Pancreas (tissue), 10 donors: ENCODE results near the gene NOC4L. TPM values are rescaled to one million over a fixed set of nuclear protein-coding genes. Genes with fewer than 3 reads are reported as not detected.
"Not testable (repeated sequence)": the region's sequence is repeated elsewhere in the genome, so short reads cannot be mapped to it uniquely, and the experiment has no call there.

Source experiments
- ATAC-seq, 4 donors: fragments of 200-7000 bp; cut with Tn5 transposase; one replicate each; pipeline versions ENCODE4 v1.8.0 to v1.9.1; 2020; ENCODE audit warnings: mild to moderate bottlenecking in 4 of 4, moderate library complexity in 4 of 4
- DNase-seq, 6 donors: peaks; one replicate each; pipeline ENCODE4 v3.0.0-alpha.2; 2020
- FAIRE-seq: peaks from 2 replicates; lab custom pipeline; 2012; peaks lifted over from hg19 to GRCh38; lab: Jason Lieb, UNC
- H3K27ac ChIP-seq, 4 donors: fragments of 200-600 bp; sonication (generic); 1 replicate in 3 of 4; 2 replicates in 1 of 4; pipeline versions ENCODE4 v1.5.0 to v1.8.0; 2020
- H3K27me3 ChIP-seq, 4 donors: fragments of 200-600 bp; one replicate each; pipeline ENCODE4 v1.8.0; 2021
- H3K36me3 ChIP-seq, 3 donors: fragments of 200-600 bp; sonication (generic) in 1 of 3; one replicate each; pipeline versions ENCODE4 v1.5.0 to v1.8.0; 2020 to 2021
- H3K4me1 ChIP-seq, 3 donors: fragments of 200-600 bp; one replicate each; pipeline ENCODE4 v1.8.0; 2021
- H3K4me3 ChIP-seq, 4 donors: fragments of 200-600 bp; sonication (generic) in 2 of 4; one replicate each; pipeline versions ENCODE4 v1.5.0 to v1.8.0; 2020 to 2021
- H3K9me3 ChIP-seq, 4 donors: fragments of 200-600 bp; one replicate each; pipeline ENCODE4 v1.8.0; 2021
- WGBS, 2 donors: extraction: QIAGEN DNeasy Blood & Tissue Kit; methylation state at CpG; one replicate each; pipeline ENCODE4 v1.1.7; 2013; 5-methylcytosine and 5-hydroxymethylcytosine counted together
- intact Hi-C, 3 donors: fragments of 100-400 bp; cut with DNase I; formaldehyde crosslinking; loops; one replicate each; pipeline versions ENCODE4 v1.11.1 to v1.14.2; 2022
- polyA plus RNA-seq, 2 donors: library from polyadenylated mRNA; stranded (reverse); fragments of 200-250 nt; gene quantifications; one replicate each; pipeline ENCODE4 v1.2.3, GENCODE V29; 2013
- total RNA-seq, 6 donors: library from RNA; stranded (reverse); fragmentation: NEBNext Ultra II Directional in 4 of 6; extraction: Animal tissue kit (Norgen Biotek cat#: 25700) in 4 of 6; gene quantifications; one replicate each; pipeline versions ENCODE4 v1.2.1 to v1.2.4, GENCODE V29; 2021 to 2023
- TF ChIP-seq, protein P1 (sequence below), 4 donors: fragments of 200-600 bp; sonication (generic) in 3 of 4; IDR thresholded peaks; one replicate each; pipeline versions ENCODE4 v1.5.0 to v1.8.0; 2021; ENCODE audit warnings: antibody characterized with exemption in 4 of 4
- donor health status: healthy with polysubstance abuse.
- donor health status: DM: no; HTN: no; CAD: no; lungs with moderate emphysema.
- donor health status: DM: no; HTN: no; CAD: no.
- donor health status: control.
- donor health status: control.
- donor health status: Bipolar disorder and iron deficiency.
- donor health status: DM: yes; HTN: yes; CAD: no.
- donor health status: DM: no; HTN: no; CAD: no.
- donor health status: DM: no; HTN: no; CAD: no.
- donor health status: DM: yes; HTN: yes; CAD: no.

Gene NOC4L
- total and polyA plus RNA-seq, 8 donors, result 6.8 to 45.8 (median 8.8) TPM

GRCh38 chr12:132102297-132102696, 42.0 kb upstream of the NOC4L start:
- Histone ChIP-seq H3K27ac (no peak overlapping the region), H3K9me3 (no peaks in the 10 kb centered on the region), H3K36me3 (no peaks in the 10 kb centered on the region), H3K4me1 (no peaks in the 10 kb centered on the region), H3K27me3 (no peaks in the 10 kb centered on the region), H3K4me3 (no peak overlapping the region)
- ATAC-seq (no peak), DNase-seq (no peak), FAIRE-seq (no peak)
- 86 to 88% methylated on average over 9 of the region's 9 CpGs for WGBS, 2 donors
- TF ChIP-seq, protein P1, sequence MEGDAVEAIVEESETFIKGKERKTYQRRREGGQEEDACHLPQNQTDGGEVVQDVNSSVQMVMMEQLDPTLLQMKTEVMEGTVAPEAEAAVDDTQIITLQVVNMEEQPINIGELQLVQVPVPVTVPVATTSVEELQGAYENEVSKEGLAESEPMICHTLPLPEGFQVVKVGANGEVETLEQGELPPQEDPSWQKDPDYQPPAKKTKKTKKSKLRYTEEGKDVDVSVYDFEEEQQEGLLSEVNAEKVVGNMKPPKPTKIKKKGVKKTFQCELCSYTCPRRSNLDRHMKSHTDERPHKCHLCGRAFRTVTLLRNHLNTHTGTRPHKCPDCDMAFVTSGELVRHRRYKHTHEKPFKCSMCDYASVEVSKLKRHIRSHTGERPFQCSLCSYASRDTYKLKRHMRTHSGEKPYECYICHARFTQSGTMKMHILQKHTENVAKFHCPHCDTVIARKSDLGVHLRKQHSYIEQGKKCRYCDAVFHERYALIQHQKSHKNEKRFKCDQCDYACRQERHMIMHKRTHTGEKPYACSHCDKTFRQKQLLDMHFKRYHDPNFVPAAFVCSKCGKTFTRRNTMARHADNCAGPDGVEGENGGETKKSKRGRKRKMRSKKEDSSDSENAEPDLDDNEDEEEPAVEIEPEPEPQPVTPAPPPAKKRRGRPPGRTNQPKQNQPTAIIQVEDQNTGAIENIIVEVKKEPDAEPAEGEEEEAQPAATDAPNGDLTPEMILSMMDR (IDR thresholded peaks at IDR 0.05), result no peak
- intact Hi-C loops, result no loop called here

DNA sequence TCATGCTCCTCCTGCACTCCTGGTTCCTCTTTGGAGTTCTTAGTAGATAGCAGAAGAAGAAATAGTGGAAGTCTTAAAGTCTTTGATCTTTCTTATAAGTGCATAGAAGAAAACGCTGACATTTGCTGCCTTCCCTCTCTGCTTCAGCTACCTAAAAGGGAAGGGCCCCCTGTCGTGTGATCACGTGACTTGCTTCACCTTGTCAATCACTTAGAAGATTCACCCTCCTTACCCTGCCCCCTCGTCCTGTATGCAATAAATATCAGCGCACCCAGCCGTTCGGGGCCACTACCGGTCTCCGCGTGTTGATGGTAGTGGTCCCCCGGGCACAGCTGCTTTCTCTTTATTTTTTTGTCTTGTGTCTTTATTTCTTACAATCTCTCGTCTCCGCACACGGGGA, 41.2 kb upstream of the NOC4L start:
- H3K4me1 ChIP-seq, H3K27me3 ChIP-seq, FAIRE-seq, DNase-seq, ATAC-seq, intact Hi-C loops, H3K9me3 ChIP-seq, H3K36me3 ChIP-seq, H3K27ac ChIP-seq, H3K4me3 ChIP-seq: not testable (repeated sequence)
- 82 to 83% methylated on average over 14 of the region's 14 CpGs for whole genome bisulfite sequencing, 2 donors

GRCh38 chr12:132103542-132104308, 40.5 kb upstream of the NOC4L start:
- Histone ChIP-seq H3K4me1 (no peaks in the 10 kb centered on the region), H3K27ac (no peak overlapping the region), H3K27me3 (no peaks in the 10 kb centered on the region), H3K36me3 (no peaks in the 10 kb centered on the region), H3K9me3 (no peaks in the 10 kb centered on the region), H3K4me3 (no peak overlapping the region)
- WGBS, 2 donors, result 89 to 93% methylated on average over 26 of the region's 26 CpGs
- TF ChIP-seq, protein P1 (IDR thresholded peaks at IDR 0.05), result no peak
- FAIRE-seq (no peak), ATAC-seq (no peak), DNase-seq (no peak)
- intact Hi-C loops, result no loop called here

- no peak for DNase-seq
- Histone ChIP-seq H3K36me3 (peaks cover 0 to 8% (median 0%) of the 10 kb centered on the region in 3 donors), H3K27ac (no peak overlapping the region), H3K4me1 (no peaks in the 10 kb centered on the region), H3K9me3 (no peaks in the 10 kb centered on the region), H3K27me3 (no peaks in the 10 kb centered on the region), H3K4me3 (no peak overlapping the region)
- intact Hi-C loops, result no loop called here
- ATAC-seq, result no peak
- WGBS, 2 donors, result 88 to 91% methylated on average over 6 of the region's 6 CpGs
- TF ChIP-seq, protein P1 (IDR thresholded peaks at IDR 0.05), result no peak
- no peak for FAIRE-seq
Observed at GRCh38 chr12:132105467-132105866, 38.8 kb upstream of the NOC4L start.

DNA sequence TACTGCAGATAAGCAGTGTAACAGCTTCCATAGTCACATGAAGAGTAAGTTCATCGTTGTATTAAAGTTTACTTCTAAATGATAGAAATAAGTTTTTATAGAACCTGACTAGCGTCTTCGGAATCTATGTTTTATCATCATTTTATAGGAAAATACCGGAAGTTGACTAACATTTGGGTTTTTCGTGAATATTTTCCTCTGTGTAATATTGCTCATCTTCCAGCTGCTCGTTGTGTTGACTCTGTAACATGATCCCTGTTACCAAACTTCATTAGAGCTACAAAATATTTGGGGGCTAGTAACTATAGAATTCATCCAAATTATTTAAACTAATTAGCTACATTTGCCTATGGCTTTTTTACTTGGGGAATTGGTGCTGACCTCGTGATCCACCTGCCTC, 37.3 kb upstream of the NOC4L start:
- no peaks in the 10 kb centered on the region for H3K4me1 ChIP-seq
- peaks cover 0 to 11% (median 0%) of the 10 kb centered on the region in 3 donors for H3K36me3 ChIP-seq
- no peaks in the 10 kb centered on the region for H3K9me3 ChIP-seq
- no peak overlapping the region for H3K27ac ChIP-seq
- intact Hi-C loops, result no loop called here
- FAIRE-seq, result no peak
- no peak for ATAC-seq
- WGBS, 2 donors, result 96 to 98% methylated on average over 7 of the region's 7 CpGs
- TF ChIP-seq, protein P1 (IDR thresholded peaks at IDR 0.05), result no peak
- no peak overlapping the region for H3K4me3 ChIP-seq
- DNase-seq, result no peak
- H3K27me3 ChIP-seq, result no peaks in the 10 kb centered on the region
